Hematopoietic multipotent progenitor cell (in vitro differentiated cells): ENCODE data around the gene ST6GALNAC4. TPM values are rescaled to one million over a fixed set of nuclear protein-coding genes. Genes with fewer than 3 reads are reported as not detected.

Experiments
- small RNA-seq: library from RNA; depleted of rRNA; stranded (forward); fragments of <200 nt; gene quantifications from one replicate; pipeline ENCODE3, GENCODE V24; 2012
- total RNA-seq: library from RNA; depleted of rRNA; stranded (reverse); fragments of >200 nt; gene quantifications from one replicate; pipeline ENCODE4 v1.2.3, GENCODE V29; 2012

The ST6GALNAC4 gene
- total RNA-seq, 1 donor, result 70.3 TPM

Small RNA genes within 50 kb of the gene (small RNA-seq; reads per million reads assigned to genes)
- gene MIR4672, result not detected

Other genes starting within 250 kb of the ST6GALNAC4 start
- 0.27 TPM for gene CFAP157, start 210.1 kb downstream of the ST6GALNAC4 start, total RNA-seq
- gene PTRH1, start 201.4 kb downstream of the ST6GALNAC4 start, total RNA-seq, result 20.7 TPM
- under 0.01 TPM for gene TTC16, start 201.0 kb downstream of the ST6GALNAC4 start, total RNA-seq
- 15.9 TPM for gene TOR2A, start 181.7 kb downstream of the ST6GALNAC4 start, total RNA-seq
- 79.7 TPM for gene SH2D3C, start 138.4 kb downstream of the ST6GALNAC4 start, total RNA-seq
- gene CDK9, start 131.0 kb downstream of the ST6GALNAC4 start, total RNA-seq, result 208 TPM
- gene FPGS, start 114.2 kb downstream of the ST6GALNAC4 start, total RNA-seq, result 212 TPM
- gene ENG, start 62.4 kb downstream of the ST6GALNAC4 start, total RNA-seq, result 17.5 TPM
- 0.27 TPM for gene AK1, start 39.4 kb downstream of the ST6GALNAC4 start, total RNA-seq
- gene ST6GALNAC6, start 17.4 kb downstream of the ST6GALNAC4 start, total RNA-seq, result 47.9 TPM
- gene PIP5KL1, start 13.7 kb upstream of the ST6GALNAC4 start, total RNA-seq, result 0.27 TPM
- 17.2 TPM for gene DPM2, start 20.8 kb upstream of the ST6GALNAC4 start, total RNA-seq
- gene EEIG1, start 63.9 kb upstream of the ST6GALNAC4 start, total RNA-seq, result 3.8 TPM
- gene NAIF1, start 150.3 kb upstream of the ST6GALNAC4 start, total RNA-seq, result 14.0 TPM
- gene SLC25A25, start 151.2 kb upstream of the ST6GALNAC4 start, total RNA-seq, result 14.8 TPM
- gene PTGES2, start 210.7 kb upstream of the ST6GALNAC4 start, total RNA-seq, result 54.4 TPM
- 2.2 TPM for gene LCN2, start 232.4 kb upstream of the ST6GALNAC4 start, total RNA-seq
- gene BBLN, start 243.2 kb upstream of the ST6GALNAC4 start, total RNA-seq, result 109 TPM